Upper lobe of right lung (tissue), 1 donor: Measurements from ENCODE around the gene KCNN3. TPM values are rescaled to one million over a fixed set of nuclear protein-coding genes. Genes with fewer than 3 reads are reported as not detected.

Source experiments
- ATAC-seq: fragments of 200-7000 bp; cut with Tn5 transposase; one replicate; pipeline ENCODE4 v1.9.1; 2020; ENCODE audit warnings: mild to moderate bottlenecking, moderate library complexity
- DNase-seq: peaks from one replicate; pipeline ENCODE4 v3.0.0-alpha.2; 2020
- H3K27ac ChIP-seq: fragments of 200-600 bp; one replicate; pipeline ENCODE4 v1.8.0; 2022
- H3K27me3 ChIP-seq: fragments of 200-600 bp; one replicate; pipeline ENCODE4 v1.8.0; 2022; ENCODE audit warnings: mild to moderate bottlenecking
- H3K36me3 ChIP-seq: fragments of 200-600 bp; one replicate; pipeline ENCODE4 v1.8.0; 2022
- H3K4me1 ChIP-seq: fragments of 200-600 bp; one replicate; pipeline ENCODE4 v1.8.0; 2022
- H3K4me3 ChIP-seq: fragments of 200-600 bp; one replicate; pipeline ENCODE4 v1.8.0; 2022; ENCODE audit warnings: mild to moderate bottlenecking
- H3K9me3 ChIP-seq: fragments of 200-600 bp; one replicate; pipeline ENCODE4 v1.8.0; 2022
- intact Hi-C: fragments of 100-400 bp; cut with DNase I; formaldehyde crosslinking; loops from one replicate; pipeline ENCODE4 v1.11.0; 2022
- total RNA-seq: library from RNA; stranded (reverse); fragmentation: NEBNext Ultra II Directional; extraction: Animal tissue kit (Norgen Biotek cat#: 25700); gene quantifications from one replicate; pipeline ENCODE4 v1.2.1, GENCODE V29; 2021
- TF ChIP-seq, protein P1 (sequence below): fragments of 200-600 bp; IDR thresholded peaks from one replicate; pipeline ENCODE4 v1.8.0; 2022; ENCODE audit warnings: antibody characterized with exemption
- donor health status: DM: no; HTN: yes; CAD: no; lungs with severe emphysema.

Gene KCNN3
- total RNA-seq, 1 donor from 2014 or later = 7.6 TPM

DNA sequence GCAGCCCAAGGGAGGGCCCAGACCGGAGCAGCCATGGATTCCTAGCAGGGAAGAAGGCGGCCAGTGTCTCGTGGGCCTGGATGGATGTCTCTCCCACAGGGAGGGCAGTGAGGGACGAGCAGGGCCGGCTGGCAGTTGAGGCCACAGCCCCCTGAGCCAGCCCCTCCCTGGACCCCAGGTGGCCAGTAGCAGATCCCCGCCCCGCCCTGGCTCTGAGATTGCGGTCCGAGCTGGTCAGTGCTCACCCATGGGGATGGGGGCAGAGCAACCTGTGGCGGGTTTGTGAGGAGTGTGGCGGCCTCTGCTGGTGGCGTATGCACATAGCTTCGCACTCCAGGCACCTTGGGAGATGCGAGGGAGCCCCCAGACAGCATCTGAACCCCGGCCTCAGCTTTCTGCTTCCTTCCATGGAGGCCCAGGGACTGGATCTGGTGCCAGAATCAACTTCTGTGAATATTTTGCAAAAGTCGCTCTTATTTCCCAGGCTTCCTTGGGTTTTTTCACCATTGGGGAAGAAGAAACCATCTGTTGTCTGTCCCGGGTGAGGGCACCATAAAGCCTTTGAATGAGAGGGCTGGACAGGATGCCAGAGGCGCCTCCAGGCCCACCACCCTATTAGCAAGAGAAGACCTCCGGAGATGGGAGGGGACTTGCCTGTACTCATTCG lies 8.4 kb upstream of the KCNN3 start:
- Histone ChIP-seq H3K9me3 (no peaks in the 10 kb centered on the region), H3K4me3 (no peak overlapping the region), H3K36me3 (no peaks in the 10 kb centered on the region), H3K27ac (no peak overlapping the region), H3K4me1 (no peaks in the 10 kb centered on the region), H3K27me3 (no peaks in the 10 kb centered on the region)
- TF ChIP-seq, protein P1, sequence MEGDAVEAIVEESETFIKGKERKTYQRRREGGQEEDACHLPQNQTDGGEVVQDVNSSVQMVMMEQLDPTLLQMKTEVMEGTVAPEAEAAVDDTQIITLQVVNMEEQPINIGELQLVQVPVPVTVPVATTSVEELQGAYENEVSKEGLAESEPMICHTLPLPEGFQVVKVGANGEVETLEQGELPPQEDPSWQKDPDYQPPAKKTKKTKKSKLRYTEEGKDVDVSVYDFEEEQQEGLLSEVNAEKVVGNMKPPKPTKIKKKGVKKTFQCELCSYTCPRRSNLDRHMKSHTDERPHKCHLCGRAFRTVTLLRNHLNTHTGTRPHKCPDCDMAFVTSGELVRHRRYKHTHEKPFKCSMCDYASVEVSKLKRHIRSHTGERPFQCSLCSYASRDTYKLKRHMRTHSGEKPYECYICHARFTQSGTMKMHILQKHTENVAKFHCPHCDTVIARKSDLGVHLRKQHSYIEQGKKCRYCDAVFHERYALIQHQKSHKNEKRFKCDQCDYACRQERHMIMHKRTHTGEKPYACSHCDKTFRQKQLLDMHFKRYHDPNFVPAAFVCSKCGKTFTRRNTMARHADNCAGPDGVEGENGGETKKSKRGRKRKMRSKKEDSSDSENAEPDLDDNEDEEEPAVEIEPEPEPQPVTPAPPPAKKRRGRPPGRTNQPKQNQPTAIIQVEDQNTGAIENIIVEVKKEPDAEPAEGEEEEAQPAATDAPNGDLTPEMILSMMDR = peak; percentile 87
- DNase-seq (peak; percentile 88), ATAC-seq (peak; percentile 96)
- intact Hi-C loops = loop anchor here (10.0 kb wide), 2 partner anchors 214 to 314 kb away; partner anchors contain the start of gene CHRNB2

DNA sequence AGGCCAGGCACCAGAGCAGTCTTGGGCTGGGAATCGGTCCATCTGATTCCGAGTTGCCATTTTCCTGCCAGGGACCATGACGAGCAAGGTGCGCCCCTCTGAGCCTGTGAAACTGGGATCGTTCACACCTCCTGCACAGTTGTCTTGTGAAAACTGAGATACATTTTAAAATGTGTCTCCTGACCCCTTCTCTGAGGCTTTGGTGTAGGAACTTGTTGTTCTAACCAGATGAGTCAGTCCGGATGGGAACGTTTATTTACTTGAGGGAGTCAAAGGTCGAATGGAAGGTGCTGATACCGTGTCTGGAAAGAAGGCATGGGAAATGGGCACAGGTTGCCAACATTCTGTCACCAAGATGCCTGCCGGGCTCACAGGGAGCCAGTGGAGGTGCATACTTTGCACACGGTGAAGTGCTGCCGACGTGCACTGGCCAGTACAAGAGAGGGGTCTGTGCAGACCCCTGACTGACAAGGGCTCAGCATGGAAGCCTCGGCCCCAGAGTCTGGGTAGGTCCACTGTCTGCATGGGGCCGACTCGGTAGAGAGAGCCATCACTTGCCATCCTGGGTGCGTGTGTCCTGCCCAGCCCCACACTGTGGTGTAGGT lies 7.4 kb upstream of the KCNN3 start:
- DNase-seq (peak; percentile 55), ATAC-seq (no peak)
- no peaks in the 10 kb centered on the region for H3K36me3 ChIP-seq
- no peak overlapping the region for H3K4me3 ChIP-seq
- intact Hi-C loops = loop anchor here (10.0 kb wide), 2 partner anchors 213 to 313 kb away; partner anchors contain the start of gene CHRNB2
- no peak overlapping the region for H3K27ac ChIP-seq
- no peaks in the 10 kb centered on the region for H3K9me3 ChIP-seq
- H3K27me3 ChIP-seq = no peaks in the 10 kb centered on the region
- TF ChIP-seq, protein P1 = no peak
- H3K4me1 ChIP-seq = no peaks in the 10 kb centered on the region

DNA sequence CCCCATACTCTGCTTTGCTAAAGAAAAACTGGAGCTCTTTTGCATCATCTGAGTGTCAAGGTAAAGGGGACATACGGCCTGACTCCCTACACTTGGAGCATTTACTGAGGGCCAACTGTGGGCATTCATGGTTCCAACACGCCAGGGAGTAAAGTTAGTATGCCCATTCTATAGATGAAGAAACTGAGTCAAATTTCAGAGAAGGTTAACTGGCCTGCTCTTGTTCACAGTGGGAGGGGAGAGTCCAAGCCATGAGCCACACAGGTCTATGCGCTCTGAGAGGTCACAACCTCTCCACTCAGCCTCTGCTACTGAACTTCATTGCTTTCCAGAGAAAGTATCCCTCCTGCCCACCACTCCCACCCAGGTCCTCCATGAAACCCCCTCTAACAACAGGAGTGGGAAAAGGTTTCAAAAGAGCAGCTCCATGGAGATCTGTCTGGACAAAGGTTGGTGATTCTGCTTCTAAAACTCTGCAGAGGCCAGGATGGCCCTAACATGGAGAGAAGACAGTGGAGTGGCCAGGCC lies 6.8 kb upstream of the KCNN3 start:
- TF ChIP-seq, protein P1 = no peak
- intact Hi-C loops = loop anchor here (10.0 kb wide), 2 partner anchors 212 to 312 kb away; partner anchors contain the start of gene CHRNB2
- H3K36me3 ChIP-seq = no peaks in the 10 kb centered on the region
- ATAC-seq (no peak), DNase-seq (no peak)
- no peak overlapping the region for H3K4me3 ChIP-seq
- no peak overlapping the region for H3K27ac ChIP-seq
- H3K9me3 ChIP-seq = no peaks in the 10 kb centered on the region
- no peaks in the 10 kb centered on the region for H3K4me1 ChIP-seq
- H3K27me3 ChIP-seq = no peaks in the 10 kb centered on the region

DNA sequence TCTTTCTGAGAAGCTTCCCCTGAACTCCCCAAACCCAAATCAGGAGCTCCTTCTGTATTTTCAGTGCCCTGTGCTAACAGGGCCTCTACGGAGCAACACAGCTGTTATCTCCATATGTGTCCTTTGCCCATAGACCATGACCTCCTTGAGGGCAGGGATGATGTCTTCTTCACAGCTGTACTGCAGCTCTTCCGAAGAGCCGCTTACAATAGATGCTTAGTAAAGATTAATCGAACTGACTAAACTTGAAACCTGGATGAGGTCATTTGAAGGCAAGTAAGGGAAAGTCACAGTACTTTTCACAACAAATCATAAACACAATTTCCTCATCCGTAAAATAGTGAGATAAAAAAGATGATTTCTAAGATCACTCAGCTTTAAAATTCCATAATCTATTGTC lies 4.4 kb upstream of the KCNN3 start:
- intact Hi-C loops = loop anchor here (10.0 kb wide), 2 partner anchors 210 to 310 kb away; partner anchors contain the start of gene CHRNB2
- no peak for DNase-seq
- no peaks in the 10 kb centered on the region for H3K36me3 ChIP-seq
- H3K27me3 ChIP-seq = no peaks in the 10 kb centered on the region
- no peaks in the 10 kb centered on the region for H3K9me3 ChIP-seq
- H3K4me3 ChIP-seq = no peak overlapping the region
- H3K4me1 ChIP-seq = peaks cover 6% of the 10 kb centered on the region
- ATAC-seq = no peak
- H3K27ac ChIP-seq = no peak overlapping the region
- TF ChIP-seq, protein P1 = no peak

DNA sequence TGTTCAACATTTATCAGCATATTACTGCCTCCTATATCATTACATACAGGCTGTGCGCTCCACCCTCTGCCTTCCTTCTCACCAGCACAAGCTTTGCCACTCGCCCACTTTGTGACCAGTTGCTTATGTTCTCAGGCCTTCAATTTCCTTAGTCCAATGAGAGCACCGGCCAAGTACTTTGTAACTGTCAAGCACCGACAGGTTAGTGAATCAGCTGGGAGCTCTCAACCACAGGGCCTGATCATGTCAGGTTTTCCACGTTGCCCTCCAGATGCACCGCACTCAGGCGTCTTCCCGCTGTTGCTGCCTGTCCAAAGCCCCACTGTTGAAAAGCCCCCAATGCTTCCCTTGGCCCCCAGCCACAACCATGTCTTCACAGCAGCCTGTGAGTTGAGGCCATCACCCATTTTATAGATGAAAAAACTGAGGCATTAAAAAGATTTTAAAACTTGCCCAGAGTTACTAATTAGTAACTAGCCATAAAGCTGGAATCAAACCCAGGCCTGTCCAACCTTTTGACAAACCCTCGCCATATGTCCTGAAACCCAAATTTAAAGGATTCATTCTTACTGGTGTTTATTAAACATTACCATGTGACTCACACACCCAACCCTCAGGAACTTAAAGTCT lies 3.4 kb upstream of the KCNN3 start:
- Histone ChIP-seq H3K4me3 (no peak overlapping the region), H3K27ac (no peak overlapping the region), H3K9me3 (no peaks in the 10 kb centered on the region), H3K4me1 (peaks cover 7% of the 10 kb centered on the region), H3K27me3 (no peaks in the 10 kb centered on the region), H3K36me3 (no peaks in the 10 kb centered on the region)
- TF ChIP-seq, protein P1 = no peak
- ATAC-seq (no peak), DNase-seq (peak; percentile 18)
- intact Hi-C loops = loop anchor here (10.0 kb wide), 2 partner anchors 209 to 309 kb away; partner anchors contain the start of gene CHRNB2
